Measurements from ENCODE around the gene LIME1.
"Not testable (repeated sequence)": the region's sequence is repeated elsewhere in the genome, so short reads cannot be mapped to it uniquely, and the experiment has no call there.

LIME1 gene

DNA sequence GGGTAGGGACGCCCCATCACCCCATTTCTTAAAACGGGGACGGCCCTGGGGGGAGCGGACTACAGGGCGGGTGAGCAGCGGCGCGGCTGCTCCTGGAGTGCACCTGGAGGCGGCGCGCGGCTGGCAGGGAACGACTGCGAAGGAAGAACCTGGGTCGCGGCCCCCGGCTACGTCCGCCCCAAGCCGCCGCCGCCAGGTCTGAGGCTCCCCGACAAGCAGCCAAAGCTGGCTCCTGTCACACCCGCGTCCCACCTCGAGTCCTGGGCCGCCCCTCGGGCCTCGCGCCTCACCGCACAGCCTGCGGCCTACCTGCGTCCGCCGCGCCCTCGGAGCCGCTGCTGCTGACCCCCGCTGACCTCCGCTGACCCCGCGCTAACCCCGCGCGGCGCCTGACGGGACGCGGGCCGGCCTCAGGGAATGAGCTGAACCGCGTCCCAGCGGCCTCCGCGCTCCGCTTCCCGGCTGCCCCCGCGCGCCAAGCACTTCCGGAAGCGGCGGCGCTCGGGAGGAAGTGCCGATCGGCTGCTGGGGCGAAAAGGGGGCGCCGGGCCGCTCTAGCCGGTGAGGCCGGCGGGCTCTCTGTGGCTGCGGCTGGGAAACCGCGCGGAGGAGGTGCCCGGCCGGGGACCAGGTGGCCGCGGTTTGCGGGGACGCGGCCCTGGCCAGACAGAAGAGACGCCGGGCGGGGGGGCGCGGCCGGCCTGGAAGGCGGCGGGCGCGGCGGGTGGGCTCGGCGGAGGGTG, 28.7 kb upstream of the LIME1 start, which contains the start of the genes ARFRP1 and ZGPAT:
ARFRP1 (minus strand) TSS at position 419 of the 743 bp plus-strand sequence. CDS start 885 bp downstream, outside the sequence.
ZGPAT (plus strand) TSS at position 482 of the 743 bp plus-strand sequence. CDS start 542 bp downstream, outside the sequence.
- in situ Hi-C loops (cut with MboI; ENCODE audit: low sequenced_read_pairs): no loop called here

- in situ Hi-C loops (cut with MboI; ENCODE audit: low sequenced_read_pairs): no loop called here
Observed at GRCh38 chr20:63708301-63709148, 27.9 kb upstream of the LIME1 start.

DNA sequence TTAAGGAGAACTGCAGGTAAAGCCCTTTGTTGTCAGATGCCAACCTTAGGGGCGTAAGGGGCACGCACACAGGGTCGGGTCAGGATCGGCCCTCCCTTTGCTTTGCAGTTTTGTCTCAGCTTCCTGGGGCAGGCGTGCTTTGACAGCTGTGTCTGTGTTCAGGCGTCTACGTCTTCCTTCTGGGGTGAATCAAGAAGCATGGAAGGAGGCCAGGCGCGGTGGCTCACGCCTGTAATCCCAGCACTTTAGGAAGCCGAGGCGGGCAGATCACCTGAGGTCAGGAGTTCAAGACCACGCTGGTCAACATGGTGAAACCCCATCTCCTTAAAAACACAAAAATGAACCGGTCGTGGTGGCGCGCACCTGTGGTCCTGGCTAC, 27.3 kb upstream of the LIME1 start:
- in situ Hi-C loops (cut with MboI; ENCODE audit: low sequenced_read_pairs): no loop called here

GRCh38 chr20:63711085-63711645, 25.3 kb upstream of the LIME1 start:
- in situ Hi-C loops (cut with MboI; ENCODE audit: low sequenced_read_pairs): no loop called here

DNA sequence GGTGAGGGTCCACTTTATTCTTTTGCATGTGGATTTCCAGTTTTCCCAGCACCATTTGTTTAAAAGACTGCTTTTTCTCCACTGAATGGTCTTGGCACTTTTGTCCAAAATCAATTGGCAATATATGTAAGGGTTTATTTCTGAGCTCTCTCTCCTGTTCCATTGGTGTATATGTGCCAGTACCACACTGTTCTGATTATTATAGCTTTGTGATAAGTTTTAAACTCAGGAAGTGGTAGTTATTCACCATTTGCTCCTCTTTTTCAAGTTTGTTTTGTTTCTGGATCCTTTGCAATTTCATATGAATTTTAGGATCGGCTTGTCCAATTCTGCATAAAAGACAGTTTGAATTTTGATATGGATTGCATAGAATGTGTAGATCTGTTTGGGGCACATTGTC, 24.3 kb upstream of the LIME1 start:
- in situ Hi-C loops (cut with MboI; ENCODE audit: low sequenced_read_pairs): no loop called here

- in situ Hi-C loops (cut with MboI; ENCODE audit: low sequenced_read_pairs): no loop called here
Observed at GRCh38 chr20:63714858-63715257, 21.6 kb upstream of the LIME1 start.

DNA sequence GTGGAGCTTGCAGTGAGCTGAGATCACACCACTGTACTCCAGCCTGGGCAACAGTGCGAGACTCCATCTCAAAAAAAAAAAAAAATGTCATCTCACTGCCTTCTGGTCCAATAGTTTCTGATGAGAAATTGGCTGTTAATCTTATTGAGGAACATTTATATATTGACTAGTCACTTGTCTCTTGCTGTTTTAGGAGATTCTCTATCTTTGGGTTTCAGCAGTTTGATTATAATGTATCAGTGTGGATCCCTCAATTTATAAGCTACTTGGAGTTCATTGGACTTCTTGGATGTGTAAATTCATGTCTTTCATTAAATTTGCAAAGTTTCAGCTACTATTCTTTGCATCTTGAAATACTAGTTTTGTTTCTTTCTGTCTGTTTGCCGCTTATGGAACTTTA, 17.5 kb upstream of the LIME1 start:
- in situ Hi-C loops (cut with MboI; ENCODE audit: low sequenced_read_pairs): no loop called here

- in situ Hi-C loops (cut with MboI; ENCODE audit: low sequenced_read_pairs): not testable (repeated sequence)
Observed at GRCh38 chr20:63722967-63723622, 13.4 kb upstream of the LIME1 start.

- in situ Hi-C loops (cut with MboI; ENCODE audit: low sequenced_read_pairs): not testable (repeated sequence)
Observed at GRCh38 chr20:63730189-63730733, 6.2 kb upstream of the LIME1 start.

DNA sequence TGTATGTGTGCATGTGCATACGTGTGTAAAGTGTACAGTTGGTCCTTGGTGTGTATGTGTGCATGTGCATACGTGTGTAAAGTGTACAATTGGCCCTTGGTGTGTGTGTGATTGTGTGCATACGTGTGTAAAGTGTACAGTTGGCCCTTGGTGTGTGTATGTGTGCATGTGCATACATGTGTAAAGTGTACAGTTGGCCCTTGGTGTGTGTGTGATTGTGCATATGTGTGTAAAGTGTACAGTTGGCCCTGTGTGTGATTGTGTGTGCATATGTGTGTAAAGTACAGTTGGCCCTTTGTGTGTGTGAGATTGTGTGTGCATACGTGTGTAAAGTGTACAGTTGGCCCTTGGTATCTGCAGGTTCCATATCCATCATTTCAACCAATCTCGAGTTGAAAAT, 5.1 kb upstream of the LIME1 start:
- in situ Hi-C loops (cut with MboI; ENCODE audit: low sequenced_read_pairs): no loop called here

DNA sequence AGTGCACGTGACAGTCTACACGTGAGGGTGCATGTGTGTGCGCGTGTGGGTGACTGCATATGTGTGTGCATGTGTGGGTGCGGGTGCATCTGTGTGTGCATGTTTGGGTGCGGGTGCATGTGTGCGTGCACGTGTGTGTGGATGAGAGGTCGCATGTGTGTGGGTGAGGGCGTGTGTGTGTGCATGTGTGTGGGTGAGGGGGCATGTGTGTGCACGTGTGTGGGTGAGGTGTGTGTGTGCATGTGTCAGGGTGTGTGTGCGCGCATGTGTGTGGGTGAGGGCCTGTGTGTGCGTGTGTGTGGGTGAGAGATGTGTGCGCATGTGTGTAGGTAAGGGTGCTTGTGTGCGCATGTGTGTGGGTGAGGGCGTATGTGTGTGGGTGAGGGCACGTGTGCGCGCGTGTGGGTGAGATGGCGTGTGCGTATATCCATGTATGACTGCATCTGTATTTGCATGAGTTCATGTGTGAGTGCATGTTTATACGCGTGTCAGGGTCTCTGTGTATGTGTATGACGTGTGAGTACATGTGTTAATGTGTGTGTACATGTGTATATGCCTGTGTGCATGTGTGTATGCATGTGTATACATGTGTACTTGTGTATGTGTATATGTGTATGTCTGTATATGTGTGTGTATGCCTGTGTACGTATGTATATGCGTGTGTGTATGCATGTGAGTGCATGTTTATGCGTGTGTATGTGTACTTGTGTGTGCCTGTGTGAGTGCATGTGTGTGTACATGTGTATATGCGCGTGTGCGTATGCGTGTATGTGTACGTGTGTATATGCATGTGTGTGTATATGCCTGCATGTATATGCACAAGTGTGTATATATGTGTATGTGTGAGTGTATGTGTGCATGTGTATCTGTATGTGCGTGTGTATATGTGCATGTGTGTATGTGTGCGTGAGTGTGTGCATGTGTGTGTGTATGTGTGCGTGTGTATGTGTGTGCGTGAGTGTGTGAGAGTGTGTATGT, 4.1 kb upstream of the LIME1 start:
- in situ Hi-C loops (cut with MboI; ENCODE audit: low sequenced_read_pairs): no loop called here

- in situ Hi-C loops (cut with MboI; ENCODE audit: low sequenced_read_pairs): no loop called here
Observed at GRCh38 chr20:63733117-63733516, 3.3 kb upstream of the LIME1 start.

DNA sequence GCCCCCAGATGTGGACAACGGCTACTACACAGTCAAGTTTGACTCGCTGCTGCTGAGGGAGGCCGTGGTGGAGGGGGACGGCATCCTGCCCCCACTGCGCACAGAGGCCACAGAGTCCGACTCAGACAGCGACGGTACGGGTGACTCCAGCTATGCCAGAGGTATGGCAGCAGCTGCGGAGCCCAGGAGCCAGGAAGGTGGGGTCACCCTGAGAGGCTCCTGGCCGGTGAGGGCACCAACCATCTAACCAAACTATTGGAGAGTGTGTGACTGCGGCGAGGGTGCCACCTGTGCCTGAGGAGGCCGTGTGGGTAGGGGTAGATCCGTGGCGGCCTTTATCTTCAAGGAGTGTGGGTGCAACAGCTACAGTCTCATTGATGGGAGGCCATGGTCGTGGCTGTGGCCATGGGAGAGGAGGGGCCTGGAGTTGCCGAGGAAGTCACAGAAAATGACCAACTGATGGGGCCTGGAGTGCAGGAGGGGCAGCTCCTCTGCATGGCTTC, 2.8 kb upstream of the LIME1 start:
- in situ Hi-C loops (cut with MboI; ENCODE audit: low sequenced_read_pairs): no loop called here

DNA sequence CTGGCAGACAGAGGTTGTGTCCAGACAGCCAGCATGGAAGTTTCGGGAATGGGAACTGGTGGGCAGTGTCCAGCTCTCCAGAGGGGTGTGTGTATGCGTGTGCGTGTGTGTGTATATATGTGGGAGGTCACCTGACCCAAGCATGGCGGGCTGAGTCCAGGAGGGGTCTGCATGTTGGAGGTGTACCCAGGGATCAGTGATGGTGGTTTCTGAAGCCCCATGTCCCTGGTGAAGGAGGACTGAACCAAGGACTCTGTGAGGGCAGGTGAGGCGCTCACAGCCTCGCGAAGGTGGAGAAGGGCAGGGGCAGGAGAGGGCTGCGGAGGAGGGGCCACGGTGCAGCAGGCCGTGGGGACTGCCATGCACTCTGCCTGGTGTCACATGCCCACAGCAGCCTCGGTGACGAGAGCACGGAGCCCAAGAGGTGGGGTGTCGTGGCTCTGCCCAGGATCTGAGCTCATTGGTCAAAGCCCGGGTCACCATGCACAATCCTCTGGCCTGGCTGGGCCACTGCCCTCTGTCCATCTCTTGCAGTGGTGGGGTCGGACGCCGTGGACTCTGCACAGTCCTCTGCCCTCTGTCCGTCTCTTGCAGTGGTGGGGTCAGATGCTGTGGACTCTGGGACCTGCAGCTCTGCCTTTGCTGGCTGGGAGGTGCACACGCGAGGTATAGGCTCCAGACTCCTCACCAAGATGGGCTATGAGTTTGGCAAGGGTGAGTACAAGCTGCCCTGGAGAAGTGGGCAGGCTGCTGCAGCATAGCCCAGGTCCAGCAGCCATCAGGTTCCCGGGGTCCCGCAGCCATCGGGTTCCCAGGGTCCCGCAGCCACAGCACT, 2.1 kb upstream of the LIME1 start:
- in situ Hi-C loops (cut with MboI; ENCODE audit: low sequenced_read_pairs): no loop called here

- in situ Hi-C loops (cut with MboI; ENCODE audit: low sequenced_read_pairs): no loop called here
Observed at GRCh38 chr20:63734946-63735858, 1.3 kb upstream of the LIME1 start.

- in situ Hi-C loops (cut with MboI; ENCODE audit: low sequenced_read_pairs): no loop called here
Observed at GRCh38 chr20:63736893-63737694, 630 bp downstream of the LIME1 start.

GRCh38 chr20:63737695-63737944, 1.2 kb downstream of the LIME1 start:
- in situ Hi-C loops (cut with MboI; ENCODE audit: low sequenced_read_pairs): no loop called here
